Endothelial cell of umbilical vein (primary cell): ENCODE results near the gene SMIM30.

ENCODE experiments used
- CTCF ChIP-seq, 2 donors: IDR thresholded peaks; 1 replicate in 1 of 2; 2 replicates in 1 of 2; pipeline ENCODE4 v1.5.1; 2011; ENCODE audit warnings: low read length in 2 of 2, mild to moderate bottlenecking in 2 of 2, moderate library complexity in 2 of 2, control low read depth in 1 of 2, inconsistent platforms in 1 of 2, low read depth in 1 of 2; ENCODE audit not compliant: insufficient read depth in 1 of 2; ENCODE audit errors: extremely low read depth in 1 of 2
- EZH2 ChIP-seq: IDR thresholded peaks from 2 replicates; pipeline ENCODE4 v1.6.1; 2012; ENCODE audit warnings: borderline replicate concordance, low read depth, mild to moderate bottlenecking, moderate library complexity, low read length, inconsistent platforms; ENCODE audit not compliant: severe bottlenecking
- JUN ChIP-seq: IDR thresholded peaks from 2 replicates; pipeline ENCODE4 v1.6.1; 2011; ENCODE audit warnings: borderline replicate concordance, low read depth; ENCODE audit not compliant: insufficient read length, insufficient read depth
- MYC ChIP-seq: IDR thresholded peaks from one replicate; pipeline ENCODE4 v1.6.1; 2011; ENCODE audit warnings: mild to moderate bottlenecking, low read depth, low read length
- POLR2A ChIP-seq: IDR thresholded peaks from 2 replicates; pipeline ENCODE4 v1.6.1; 2012; ENCODE audit warnings: low read depth, mild to moderate bottlenecking, control low read depth, low read length
- POLR2AphosphoS5 ChIP-seq: IDR thresholded peaks from 2 replicates; pipeline ENCODE4 v1.6.1; 2012; ENCODE audit warnings: low read depth, mild to moderate bottlenecking, control low read depth, low read length, moderate library complexity; ENCODE audit not compliant: insufficient read depth

DNA sequence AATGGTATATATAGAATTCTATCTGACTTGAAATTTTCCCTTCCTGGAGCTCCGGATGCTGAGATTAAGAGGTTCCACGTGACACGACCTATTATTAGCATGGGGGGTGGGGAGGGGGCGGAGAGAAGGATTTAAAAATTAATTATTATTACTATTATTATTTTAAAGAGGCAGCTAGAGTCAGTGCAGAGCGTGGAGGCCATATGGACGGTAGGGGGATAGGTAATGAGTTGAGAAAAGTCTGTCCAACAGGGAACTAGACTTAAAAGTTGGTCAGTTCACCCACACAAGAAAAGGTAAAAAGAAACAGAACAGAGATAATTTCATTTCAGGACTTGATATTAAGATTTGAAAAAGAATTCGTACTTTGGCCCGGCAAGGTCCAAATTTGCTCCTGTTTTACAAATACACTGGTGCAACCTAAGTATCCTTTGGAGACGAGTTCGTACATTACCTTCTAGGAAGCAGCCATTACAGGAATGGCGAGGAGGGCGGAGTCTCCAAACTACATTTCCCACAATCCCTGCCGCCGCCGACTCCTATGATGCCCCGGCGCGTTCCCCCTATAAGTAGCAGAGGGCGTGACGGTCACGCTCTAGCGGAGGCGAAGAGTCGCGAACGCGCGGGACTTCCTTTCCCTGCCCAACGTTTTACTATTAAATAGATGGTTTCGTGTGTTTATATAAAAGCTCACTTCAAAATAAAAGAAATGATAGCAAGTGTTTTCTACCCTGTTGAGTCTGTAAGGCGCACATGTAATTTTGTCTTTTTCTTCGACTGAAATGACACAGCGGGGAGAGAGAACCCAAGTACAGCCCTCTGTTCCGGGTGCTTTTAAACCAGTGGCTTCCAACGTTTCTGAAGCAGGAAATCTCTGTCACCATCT lies at the start of gene SMIM30:
- no peak for TF ChIP-seq CTCF (IDR thresholded peaks at IDR 0.05; ENCODE audit: extremely low read depth in 1 of 2, insufficient read depth in 1 of 2, low read depth in 1 of 2, low read length in 2 of 2)
- TF ChIP-seq POLR2AphosphoS5: peak; percentile 70
- TF ChIP-seq POLR2A: peak; percentile 71
- no peak for TF ChIP-seq JUN
- TF ChIP-seq EZH2: no peak
- peak; percentile 20 for TF ChIP-seq MYC
